Stimulated activated CD4-positive, alpha-beta T cell treated with anti-CD3 and anti-CD28 coated beads, Interleukin-4, amount 100 ng/mL, for 48 hours (primary cell): ENCODE results near the gene DHX38.

Experiments used
- DNase-seq, 2 donors: peaks; one replicate each; pipeline ENCODE4 v3.0.0-alpha.2; 2020; ENCODE audit warnings: low read depth in 2 of 2

Gene DHX38

DNA sequence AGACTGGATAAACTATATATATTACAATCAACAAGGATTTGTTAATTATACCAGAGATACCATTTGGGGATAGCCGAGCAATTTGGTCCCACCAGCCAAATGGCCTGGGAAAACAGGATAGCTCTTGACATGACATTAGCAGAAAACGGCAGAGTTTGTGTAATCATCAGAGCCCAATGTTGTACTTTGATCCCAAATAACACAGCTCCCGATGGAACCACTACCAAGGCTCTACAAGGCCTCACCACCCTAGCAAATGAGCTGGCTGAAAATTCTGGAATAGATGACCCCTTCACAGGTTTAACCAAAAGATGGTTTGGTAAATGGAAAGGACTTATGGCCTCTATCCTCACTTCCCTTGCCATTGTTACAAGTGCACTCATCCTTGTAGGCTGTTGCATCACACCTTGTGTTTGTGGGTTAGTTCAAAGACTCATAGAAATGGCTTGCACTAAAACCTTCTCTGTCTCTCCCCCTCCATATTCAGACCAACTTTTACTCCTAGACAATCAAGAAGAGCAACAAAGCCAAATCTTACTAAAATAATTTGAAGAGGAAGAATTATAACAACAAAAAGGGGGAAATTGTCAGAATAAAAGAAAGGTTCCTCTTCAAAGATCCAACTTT lies 9.8 kb upstream of the DHX38 start:
- DNase-seq, result no peak

DNA sequence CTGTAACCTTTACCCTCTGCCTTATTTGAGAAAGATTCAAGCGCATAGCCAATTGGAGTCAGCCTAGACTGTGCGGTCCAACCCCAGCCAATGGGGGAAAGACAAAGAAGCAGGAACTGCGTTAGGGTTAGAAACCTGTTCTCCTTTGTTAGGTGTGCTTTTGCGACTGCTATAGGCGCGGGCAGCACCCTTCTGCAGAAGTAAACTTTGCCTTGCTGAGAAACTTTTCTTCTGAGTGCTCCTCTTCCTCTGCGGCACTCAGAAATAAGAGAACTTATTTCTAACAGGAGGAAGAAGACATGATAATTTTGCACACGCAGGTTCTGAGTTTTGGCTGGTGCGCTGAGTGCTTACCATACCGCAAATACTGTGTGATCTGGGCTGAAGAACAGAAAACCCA lies 9.2 kb upstream of the DHX38 start:
- no peak for DNase-seq

GRCh38 chr16:72085002-72085401 lies 8.6 kb upstream of the DHX38 start:
- DNase-seq, result no peak

DNA sequence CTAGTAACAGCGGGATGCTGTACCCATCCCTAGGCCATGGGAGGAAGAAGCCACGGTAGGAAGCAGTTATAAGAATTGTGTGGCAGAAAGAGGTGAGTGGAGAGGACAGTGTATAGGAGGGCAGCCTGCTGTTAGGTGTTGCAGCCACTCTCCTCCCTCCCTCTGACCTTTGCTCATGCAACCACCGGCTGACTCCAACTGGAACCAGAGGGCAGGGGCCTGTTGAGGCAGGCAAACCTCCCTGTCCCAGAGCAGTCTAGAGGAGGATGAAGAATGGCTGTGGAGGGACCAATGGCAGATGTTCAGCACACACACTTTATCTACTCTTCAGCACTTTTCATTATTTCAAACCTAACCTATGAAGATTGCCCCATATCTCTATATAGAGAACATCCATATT lies 2.4 kb upstream of the DHX38 start:
- DNase-seq, result no peak

- DNase-seq, result no peak
Observed at GRCh38 chr16:72092832-72093447, 707 bp upstream of the DHX38 start.

- peak; percentile 24 to 32 for DNase-seq
Observed at GRCh38 chr16:72094266-72094610, 591 bp downstream of the DHX38 start.

DNA sequence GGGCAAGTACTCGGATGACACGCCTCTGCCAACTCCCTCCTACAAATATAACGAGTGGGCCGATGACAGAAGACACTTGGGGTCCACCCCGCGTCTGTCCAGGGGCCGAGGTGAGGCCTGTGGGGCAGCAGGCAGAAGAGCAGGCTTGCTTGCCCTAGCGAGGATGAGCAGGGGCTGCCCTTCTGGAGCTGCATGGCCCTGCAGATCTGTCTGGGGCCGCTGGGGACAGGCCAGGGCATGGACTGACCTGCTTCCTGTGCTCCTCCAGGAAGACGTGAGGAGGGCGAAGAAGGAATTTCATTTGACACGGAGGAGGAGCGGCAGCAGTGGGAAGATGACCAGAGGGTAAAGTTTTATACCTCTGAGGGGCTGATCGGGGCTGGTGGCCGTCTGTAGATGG lies 5.3 kb downstream of the DHX38 start:
- no peak for DNase-seq

GRCh38 chr16:72099377-72099818 lies 5.8 kb downstream of the DHX38 start:
- peak; percentile 18 to 28 for DNase-seq

DNA sequence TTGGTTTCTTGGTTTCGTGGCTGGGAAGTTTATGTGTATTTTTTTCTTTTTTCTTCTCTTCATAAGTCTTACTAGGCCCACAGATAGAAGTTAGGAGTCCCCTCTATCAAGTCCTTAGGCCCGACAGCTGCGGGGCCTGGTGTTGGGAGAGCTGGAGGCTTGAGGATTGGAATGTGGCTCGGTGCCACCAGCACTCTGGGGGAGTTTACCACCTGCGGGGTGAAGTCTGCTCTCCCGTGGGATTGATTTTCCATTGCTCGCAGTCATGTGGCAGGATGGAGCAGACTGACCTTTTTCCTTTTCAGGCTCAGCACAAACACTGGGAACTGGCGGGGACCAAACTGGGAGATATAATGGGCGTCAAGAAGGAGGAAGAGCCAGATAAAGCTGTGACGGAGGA lies 7.5 kb downstream of the DHX38 start:
- DNase-seq, result no peak

DNA sequence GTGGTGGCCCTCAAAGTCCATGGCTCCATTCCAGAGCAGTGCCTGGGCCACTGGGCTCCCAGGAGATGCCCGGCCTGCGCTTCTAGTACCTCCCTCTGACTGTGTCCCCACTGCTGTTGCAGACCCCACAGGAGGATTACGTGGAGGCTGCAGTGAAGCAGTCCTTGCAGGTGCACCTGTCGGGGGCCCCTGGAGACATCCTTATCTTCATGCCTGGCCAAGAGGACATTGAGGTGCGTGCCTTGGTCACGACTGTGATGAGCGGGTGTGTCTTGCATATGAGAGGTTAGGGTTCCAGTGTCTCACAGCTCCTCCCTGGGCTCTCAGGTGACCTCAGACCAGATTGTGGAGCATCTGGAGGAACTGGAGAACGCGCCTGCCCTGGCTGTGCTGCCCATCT lies 11.3 kb downstream of the DHX38 start:
- no peak for DNase-seq

DNA sequence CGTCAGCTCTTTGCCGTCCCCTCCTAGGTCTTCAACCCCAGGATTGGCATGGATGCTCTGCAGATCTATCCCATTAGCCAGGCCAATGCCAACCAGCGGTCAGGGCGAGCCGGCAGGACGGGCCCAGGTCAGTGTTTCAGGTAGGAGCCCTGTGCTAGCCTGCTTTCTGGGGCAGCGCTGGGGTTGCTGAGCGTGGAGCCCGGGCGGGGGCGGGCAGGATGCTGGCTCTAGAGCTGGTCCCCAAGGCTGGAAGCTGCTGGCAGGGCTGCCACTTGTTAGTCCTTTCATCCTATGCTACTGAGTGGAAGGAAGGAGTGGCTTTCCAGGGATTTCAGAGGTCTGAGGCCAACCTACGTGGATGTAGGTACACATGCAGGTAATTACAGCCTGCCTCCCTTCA lies 12.3 kb downstream of the DHX38 start:
- no peak for DNase-seq

DNA sequence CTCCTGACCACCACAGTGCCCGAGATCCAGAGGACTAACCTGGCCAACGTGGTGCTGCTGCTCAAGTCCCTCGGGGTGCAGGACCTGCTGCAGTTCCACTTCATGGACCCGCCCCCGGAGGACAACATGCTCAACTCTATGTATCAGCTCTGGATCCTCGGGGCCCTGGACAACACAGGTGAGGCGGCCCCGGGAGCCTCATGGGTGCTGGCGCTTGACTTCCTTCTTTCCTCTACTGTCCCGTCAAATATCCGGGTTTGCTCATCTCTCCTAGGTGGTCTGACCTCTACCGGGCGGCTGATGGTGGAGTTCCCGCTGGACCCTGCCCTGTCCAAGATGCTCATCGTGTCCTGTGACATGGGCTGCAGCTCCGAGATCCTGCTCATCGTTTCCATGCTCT lies 13.7 kb downstream of the DHX38 start:
- DNase-seq, result no peak

GRCh38 chr16:72108353-72109102 lies 14.9 kb downstream of the DHX38 start:
- DNase-seq, result no peak

DNA sequence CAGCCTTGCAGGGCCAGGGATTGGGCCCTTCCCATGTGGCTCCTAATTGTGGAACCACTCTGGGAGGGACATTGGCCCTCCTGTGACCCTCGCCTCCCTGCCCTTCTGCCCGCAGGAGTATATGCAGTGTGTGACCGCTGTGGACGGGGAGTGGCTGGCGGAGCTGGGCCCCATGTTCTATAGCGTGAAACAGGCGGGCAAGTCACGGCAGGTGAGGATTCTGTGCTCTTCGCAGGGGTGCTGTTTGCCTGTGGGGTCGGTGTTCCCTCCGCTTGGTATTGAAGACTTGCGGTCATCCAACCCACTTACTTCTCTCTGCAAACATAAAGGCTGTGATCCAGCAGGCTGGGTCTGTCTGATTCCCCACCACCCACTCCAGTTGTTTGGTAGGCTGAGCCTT lies 15.7 kb downstream of the DHX38 start:
- no peak for DNase-seq

DNA sequence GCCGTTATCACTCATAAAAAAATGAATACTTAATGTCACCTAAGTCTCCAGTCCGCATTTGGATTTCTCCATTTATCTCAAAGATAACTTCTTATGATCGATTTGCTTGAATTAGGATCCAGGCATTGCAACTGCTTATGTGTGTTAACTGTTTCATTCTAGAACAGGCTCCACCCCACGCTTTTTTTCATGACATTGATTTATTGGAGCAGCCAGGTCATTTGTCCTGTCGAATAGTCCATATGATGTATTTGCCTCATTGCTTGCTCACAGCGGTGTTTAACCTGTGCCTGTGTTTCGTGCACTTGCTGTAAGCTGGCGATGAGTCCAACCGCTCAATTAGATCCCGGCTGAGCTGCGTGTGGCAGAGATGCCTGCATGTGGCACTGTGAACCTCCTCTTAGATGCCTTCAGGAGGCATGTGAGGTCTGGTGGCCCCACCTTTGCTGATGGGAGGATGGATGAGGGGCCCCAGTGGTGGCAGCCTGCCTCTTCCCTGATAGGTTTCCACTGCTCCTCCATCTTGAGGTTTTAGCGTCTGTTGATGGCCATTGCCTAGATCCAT lies 16.4 kb downstream of the DHX38 start:
- DNase-seq, result no peak

- DNase-seq, result no peak
Observed at GRCh38 chr16:72110662-72111615, 17.3 kb downstream of the DHX38 start.

GRCh38 chr16:72111657-72112451 lies 18.2 kb downstream of the DHX38 start:
- no peak for DNase-seq

GRCh38 chr16:72112452-72112792 lies 18.8 kb downstream of the DHX38 start:
- DNase-seq, result no peak

DNA sequence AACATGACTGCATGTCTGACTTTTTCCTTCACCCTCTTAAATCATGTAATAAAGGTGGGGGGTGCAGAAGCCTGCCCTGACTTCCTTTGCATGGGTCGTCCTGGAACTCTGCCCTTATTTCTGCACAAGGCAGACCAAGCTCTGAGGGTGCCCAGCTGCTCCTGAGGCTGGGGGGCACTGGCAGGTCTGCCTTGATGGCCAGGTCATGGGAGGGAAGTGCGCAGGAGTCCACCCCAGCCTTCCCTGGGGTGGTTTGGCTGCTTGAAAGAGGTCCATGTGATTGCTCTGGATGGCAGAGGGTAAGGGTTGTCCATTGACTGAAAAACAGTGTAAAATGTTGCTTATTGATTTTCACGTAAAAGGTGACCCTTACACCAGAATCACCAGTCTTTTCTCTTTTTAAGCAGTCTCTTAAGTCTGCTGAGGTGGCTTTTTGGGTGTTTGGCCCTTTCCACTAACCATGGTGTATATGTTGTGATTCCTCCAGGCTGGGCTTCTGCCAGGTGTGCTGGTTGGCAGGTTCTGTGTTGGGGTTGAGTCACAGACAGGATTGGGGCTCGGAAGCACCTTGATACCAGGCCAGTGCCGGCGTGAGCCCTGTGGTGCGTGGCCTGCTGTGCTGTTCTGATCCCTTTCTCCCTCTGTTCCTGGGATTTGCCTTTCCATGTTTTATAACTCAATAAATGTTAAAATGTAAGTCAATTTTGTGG lies 19.4 kb downstream of the DHX38 start:
- DNase-seq, result no peak

DNA sequence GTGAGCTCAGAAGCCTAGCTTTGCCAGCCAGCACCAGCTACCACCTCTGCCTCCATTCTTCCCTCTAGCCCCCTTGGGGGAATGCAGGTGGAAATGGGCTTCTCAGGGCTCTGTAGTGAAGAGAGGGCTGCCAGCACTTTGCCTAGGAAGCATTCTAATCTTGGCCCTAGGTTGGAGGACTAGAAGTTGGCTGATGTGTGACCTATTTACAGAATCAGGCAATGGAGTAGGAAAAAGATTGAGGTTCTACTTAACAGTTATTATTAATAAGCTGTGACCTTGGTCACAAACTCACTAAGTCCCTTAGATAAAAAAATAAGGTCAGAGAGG lies 19.9 kb downstream of the DHX38 start:
- DNase-seq, result no peak

- DNase-seq, result no peak
Observed at GRCh38 chr16:72120026-72120425, 26.4 kb downstream of the DHX38 start.
